Stimulated activated CD4-positive, alpha-beta T cell treated with anti-CD3 and anti-CD28 coated beads, Interleukin-15, amount 100 ng/mL, for 1 hour (primary cell): ENCODE data around the gene CKAP4.

Source experiments
- DNase-seq, 2 donors: peaks; one replicate each; pipeline ENCODE4 v3.0.0-alpha.2; 2020; ENCODE audit warnings: low read depth in 1 of 2, low spot score in 1 of 2

CKAP4 gene

GRCh38 chr12:106245767-106246166, 2.1 kb downstream of the CKAP4 start:
- DNase-seq = no peak

- no peak for DNase-seq
These were observed 4.2 kb downstream of the CKAP4 start for GRCh38 chr12:106243620-106244019.

GRCh38 chr12:106240821-106241220, 7.0 kb downstream of the CKAP4 start:
- no peak for DNase-seq

- no peak for DNase-seq
These were observed 7.9 kb downstream of the CKAP4 start for GRCh38 chr12:106239951-106240335.

GRCh38 chr12:106239241-106239950, 8.4 kb downstream of the CKAP4 start:
- no peak for DNase-seq

GRCh38 chr12:106238146-106238545, 9.7 kb downstream of the CKAP4 start:
- DNase-seq = no peak

- DNase-seq = no peak
These were observed 12.1 kb downstream of the CKAP4 start for GRCh38 chr12:106235770-106236169.

GRCh38 chr12:106234449-106234848, 13.4 kb downstream of the CKAP4 start:
- no peak for DNase-seq

GRCh38 chr12:106233011-106233410, 14.8 kb downstream of the CKAP4 start:
- DNase-seq = no peak

- no peak for DNase-seq
These were observed 18.7 kb downstream of the CKAP4 start for GRCh38 chr12:106229036-106229591.

- no peak for DNase-seq
These were observed 19.5 kb downstream of the CKAP4 start for GRCh38 chr12:106228320-106228710.

GRCh38 chr12:106227641-106228319, 20.0 kb downstream of the CKAP4 start:
- DNase-seq = peak in 1 of 2 donors; percentile 19

GRCh38 chr12:106226884-106227640, 20.8 kb downstream of the CKAP4 start:
- DNase-seq = no peak

GRCh38 chr12:106224355-106224706, 23.5 kb downstream of the CKAP4 start:
- no peak for DNase-seq

- DNase-seq = peak; percentile 39 to 50
These were observed 24.1 kb downstream of the CKAP4 start for GRCh38 chr12:106223485-106224354.

- no peak for DNase-seq
These were observed 27.3 kb downstream of the CKAP4 start for GRCh38 chr12:106220536-106220935.

GRCh38 chr12:106219043-106219442, 28.8 kb downstream of the CKAP4 start:
- DNase-seq = no peak

GRCh38 chr12:106217706-106218105, 30.1 kb downstream of the CKAP4 start:
- DNase-seq = no peak

GRCh38 chr12:106214571-106214970, 33.2 kb downstream of the CKAP4 start:
- DNase-seq = no peak

- no peak for DNase-seq
These were observed 34.2 kb downstream of the CKAP4 start for GRCh38 chr12:106213662-106214061.

GRCh38 chr12:106211973-106212372, 35.8 kb downstream of the CKAP4 start:
- DNase-seq = no peak
